ENCODE data around the gene GNPTG. TPM values are rescaled to one million over a fixed set of nuclear protein-coding genes. Genes with fewer than 3 reads are reported as not detected.

The GNPTG gene
- total RNA-seq, 4 donors from 2014 or later: 51.1 to 117 (median 71.6) TPM

GRCh38 chr16:1385232-1385631 is 33.5 kb downstream of the GNPTG start:
- 95 to 96% methylated on average over 39 of the region's 39 CpGs for WGBS, 2 donors
- Histone ChIP-seq H3K4me3 (no peak overlapping the region), H3K36me3 (peaks cover 0 to 97% (median 12%) of the 10 kb centered on the region in 3 donors), H3K9me3 (no peaks in the 10 kb centered on the region), H3K27me3 (no peaks in the 10 kb centered on the region), H3K4me1 (no peaks in the 10 kb centered on the region), H3K27ac (no peak overlapping the region)
- TF ChIP-seq CTCF (IDR thresholded peaks at IDR 0.05) (no peak), POLR2A (IDR thresholded peaks at IDR 0.05) (no peak), EP300 (IDR thresholded peaks at IDR 0.05) (no peak)
- no peak for DNase-seq (ENCODE audit: low spot score in 2 of 2)

DNA sequence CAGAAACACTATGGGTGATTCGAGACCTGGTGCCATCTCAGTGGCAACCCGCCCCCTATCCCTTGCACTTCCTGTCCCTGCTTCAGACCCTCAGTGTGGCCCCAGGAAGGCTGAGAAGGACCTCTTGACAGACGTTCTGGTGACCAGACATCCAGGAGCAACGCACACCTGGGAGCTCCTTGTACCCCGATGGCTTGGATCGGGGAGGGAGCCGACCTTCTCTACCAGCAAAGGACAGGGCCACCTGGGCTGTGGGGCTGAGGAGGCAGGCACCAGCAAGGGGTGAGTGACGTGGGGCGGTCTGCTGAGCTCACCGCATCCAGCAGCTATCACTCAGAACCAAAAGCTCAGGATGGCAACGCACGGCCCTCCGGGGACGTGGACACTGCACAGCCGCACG is 35.6 kb downstream of the GNPTG start:
- DNase-seq (ENCODE audit: low spot score in 2 of 2): no peak
- no peak overlapping the region for H3K27ac ChIP-seq
- no peaks in the 10 kb centered on the region for H3K27me3 ChIP-seq
- no peaks in the 10 kb centered on the region for H3K9me3 ChIP-seq
- WGBS, 2 donors: 91 to 92% methylated on average over 16 of the region's 16 CpGs
- no peaks in the 10 kb centered on the region for H3K4me1 ChIP-seq
- no peak for TF ChIP-seq EP300 (IDR thresholded peaks at IDR 0.05)
- no peak for TF ChIP-seq POLR2A (IDR thresholded peaks at IDR 0.05)
- no peak for TF ChIP-seq CTCF (IDR thresholded peaks at IDR 0.05)
- no peak overlapping the region for H3K4me3 ChIP-seq
- peaks cover 0 to 98% (median 18%) of the 10 kb centered on the region in 3 donors for H3K36me3 ChIP-seq

DNA sequence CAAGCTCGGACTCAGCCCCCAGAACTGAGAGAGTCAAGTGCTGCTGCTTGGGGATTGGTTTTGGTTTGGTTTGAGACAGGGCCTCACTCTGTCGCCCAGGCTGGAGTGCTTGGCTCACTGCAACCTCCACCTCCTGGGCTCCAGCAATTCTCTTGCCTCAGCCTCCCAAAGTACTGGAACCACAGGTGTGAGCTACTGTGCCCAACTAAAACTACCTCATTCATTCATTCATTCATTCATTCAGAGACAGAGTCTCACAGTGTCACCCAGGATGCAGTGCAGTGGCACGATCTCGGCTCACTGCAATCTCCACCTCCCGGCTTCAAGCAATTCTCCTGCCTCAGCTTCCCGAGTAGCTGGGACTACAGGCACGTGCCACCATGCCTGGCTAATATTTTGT is 38.0 kb downstream of the GNPTG start:
- no peak for TF ChIP-seq EP300 (IDR thresholded peaks at IDR 0.05)
- no peak for TF ChIP-seq CTCF (IDR thresholded peaks at IDR 0.05)
- no peak for TF ChIP-seq POLR2A (IDR thresholded peaks at IDR 0.05)
- H3K36me3 ChIP-seq: peaks cover under 1 to 98% (median 19%) of the 10 kb centered on the region in 3 donors

DNA sequence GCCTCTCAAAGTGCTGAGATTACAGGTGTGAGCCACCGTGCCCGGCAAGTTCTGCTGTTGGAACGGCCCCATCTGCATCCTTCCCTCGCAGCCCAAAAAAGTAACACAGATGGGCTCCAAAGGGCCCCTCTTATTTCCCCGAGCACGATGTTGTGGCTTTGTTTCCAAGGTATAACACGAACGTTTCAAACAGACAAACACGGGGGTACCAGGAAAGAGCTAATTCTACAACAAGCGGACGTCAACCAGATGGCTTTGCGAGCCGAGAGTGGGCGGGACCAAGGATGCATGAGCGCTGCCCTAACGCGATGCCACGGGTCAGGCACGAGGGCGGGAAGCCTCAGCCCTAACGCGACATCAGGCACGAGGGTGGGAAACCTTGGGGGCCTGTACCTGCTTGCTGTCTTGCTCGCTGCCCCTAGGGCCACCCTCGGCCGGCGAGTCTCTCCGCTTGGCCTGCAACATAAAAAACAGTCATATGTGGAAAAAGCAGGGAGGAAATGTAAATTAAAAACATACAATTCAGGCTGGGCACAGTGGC is 38.6 kb downstream of the GNPTG start:
- TF ChIP-seq POLR2A (IDR thresholded peaks at IDR 0.05) (no peak), CTCF (IDR thresholded peaks at IDR 0.05) (no peak), EP300 (IDR thresholded peaks at IDR 0.05) (no peak)
- Histone ChIP-seq H3K27me3 (no peaks in the 10 kb centered on the region), H3K4me1 (no peaks in the 10 kb centered on the region), H3K27ac (no peak overlapping the region), H3K4me3 (no peak overlapping the region), H3K9me3 (no peaks in the 10 kb centered on the region), H3K36me3 (peaks cover 2 to 98% (median 15%) of the 10 kb centered on the region in 3 donors)
- 80 to 86% methylated on average over 28 of the region's 28 CpGs for WGBS, 2 donors
- no peak for DNase-seq (ENCODE audit: low spot score in 2 of 2)

More for the DNA sequence above, 38.0 kb downstream of the GNPTG start:
- Histone ChIP-seq H3K27ac (no peak overlapping the region), H3K9me3 (no peaks in the 10 kb centered on the region), H3K4me3 (no peak overlapping the region), H3K4me1 (no peaks in the 10 kb centered on the region), H3K27me3 (no peaks in the 10 kb centered on the region)
- WGBS, 2 donors: 91 to 93% methylated on average over 7 of the region's 7 CpGs
- DNase-seq (ENCODE audit: low spot score in 2 of 2): no peak

- WGBS, 2 donors: 88% methylated on average over 17 of the region's 17 CpGs
- no peak for DNase-seq (ENCODE audit: low spot score in 2 of 2)
- no peak for TF ChIP-seq CTCF (IDR thresholded peaks at IDR 0.05)
- no peak for TF ChIP-seq POLR2A (IDR thresholded peaks at IDR 0.05)
- no peak for TF ChIP-seq EP300 (IDR thresholded peaks at IDR 0.05)
These were observed 41.1 kb downstream of the GNPTG start for GRCh38 chr16:1392826-1393225.

More at GRCh38 chr16:1392826-1393225, 41.1 kb downstream of the GNPTG start:
- Histone ChIP-seq H3K27ac (no peak overlapping the region), H3K9me3 (no peaks in the 10 kb centered on the region), H3K4me3 (no peak overlapping the region), H3K4me1 (no peaks in the 10 kb centered on the region), H3K27me3 (no peaks in the 10 kb centered on the region), H3K36me3 (peaks cover 4 to 95% (median 15%) of the 10 kb centered on the region in 3 donors)
